ENCODE measurements around the gene TIAM1.

TIAM1 gene

GRCh38 chr21:31218830-31219608 is 125.0 kb downstream of the TIAM1 start:
- Histone ChIP-seq H3K9ac (ENCODE audit: low read depth, low read length) (no peak overlapping the region), H3K27me3 (ENCODE audit: insufficient read depth, low read length, poor library complexity) (no peaks in the 10 kb centered on the region), H4K20me1 (ENCODE audit: insufficient read depth, low read length) (no peaks in the 10 kb centered on the region), H3K27ac (ENCODE audit: low read length) (no peak overlapping the region), H3K4me3 (ENCODE audit: low read depth in 1 of 2, low read length in 2 of 2) (no peak overlapping the region), H3K4me1 (ENCODE audit: insufficient read depth, low read length) (no peaks in the 10 kb centered on the region), H3K9me3 (ENCODE audit: insufficient read depth, low read length, severe bottlenecking) (no peaks in the 10 kb centered on the region), H2AFZ (ENCODE audit: low read depth, low read length) (no peak overlapping the region), H3K79me2 (ENCODE audit: insufficient read depth, low read length) (no peaks in the 10 kb centered on the region), H3K36me3 (ENCODE audit: insufficient read depth, low read length) (peaks cover 8% of the 10 kb centered on the region; the same call in 1 of the 2 replicates), H3K4me2 (ENCODE audit: insufficient read depth, low read length) (no peak overlapping the region)
- TF ChIP-seq EZH2 (IDR thresholded peaks at IDR 0.05; ENCODE audit: borderline replicate concordance, low read depth, low read length, severe bottlenecking) (no peak), CTCF (IDR thresholded peaks at IDR 0.05; ENCODE audit: borderline replicate concordance, extremely low read depth, low read length, poor library complexity, severe bottlenecking) (no peak)
- ATAC-seq (ENCODE audit: insufficient read depth, low read depth) = no peak
- no peak for DNase-seq

DNA sequence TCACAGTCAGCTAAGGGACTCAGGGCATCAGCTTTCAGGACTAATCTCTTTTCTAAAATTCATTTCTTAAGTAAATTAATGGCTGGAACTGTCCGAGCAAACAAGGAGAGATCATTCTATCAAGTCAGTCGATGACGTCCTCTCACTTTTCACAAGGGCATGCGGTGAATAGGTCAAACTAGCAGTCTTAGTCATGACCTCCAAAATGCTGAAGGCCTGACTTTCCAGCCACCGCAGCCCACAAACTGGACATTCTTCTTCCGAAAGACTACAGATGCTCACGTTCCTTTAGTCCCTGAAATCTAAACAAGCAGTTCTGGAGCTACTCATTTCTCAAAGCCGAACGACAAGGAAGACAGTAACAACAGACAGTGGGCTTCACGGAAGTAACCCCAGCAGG is 127.9 kb downstream of the TIAM1 start:
- H3K9me3 ChIP-seq (ENCODE audit: insufficient read depth, low read length, severe bottlenecking) = no peaks in the 10 kb centered on the region
- no peak for DNase-seq

DNA sequence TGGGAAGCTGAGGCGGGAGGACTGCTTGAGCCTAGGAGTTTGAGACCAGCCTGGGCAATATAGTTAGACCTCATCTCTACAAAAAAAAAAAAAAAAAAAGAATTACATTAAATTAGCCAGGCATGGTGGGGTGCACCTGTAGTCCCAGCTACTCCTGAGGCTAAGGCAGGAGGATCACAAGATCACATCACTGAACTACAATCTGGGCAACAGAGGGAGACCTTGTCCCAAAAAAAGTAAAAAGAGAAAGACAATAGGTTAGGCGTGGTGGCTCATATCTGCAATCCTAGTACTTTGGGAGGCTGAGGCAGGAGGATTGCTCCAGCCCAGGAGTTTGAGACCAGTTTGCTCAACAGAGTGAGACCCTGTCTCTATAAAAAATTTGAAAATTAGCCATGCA is 130.3 kb downstream of the TIAM1 start:
- Histone ChIP-seq H3K4me1 (ENCODE audit: insufficient read depth, low read length) (no peaks in the 10 kb centered on the region), H3K36me3 (ENCODE audit: insufficient read depth, low read length) (peaks cover 3% of the 10 kb centered on the region; the same call in 1 of the 2 replicates), H4K20me1 (ENCODE audit: insufficient read depth, low read length) (no peaks in the 10 kb centered on the region), H2AFZ (ENCODE audit: low read depth, low read length) (no peak overlapping the region), H3K79me2 (ENCODE audit: insufficient read depth, low read length) (no peaks in the 10 kb centered on the region), H3K4me2 (ENCODE audit: insufficient read depth, low read length) (no peak overlapping the region), H3K9me3 (ENCODE audit: insufficient read depth, low read length, severe bottlenecking) (no peaks in the 10 kb centered on the region), H3K9ac (ENCODE audit: low read depth, low read length) (no peak overlapping the region), H3K27me3 (ENCODE audit: insufficient read depth, low read length, poor library complexity) (no peaks in the 10 kb centered on the region), H3K27ac (ENCODE audit: low read length) (no peak overlapping the region), H3K4me3 (ENCODE audit: low read depth in 1 of 2, low read length in 2 of 2) (no peak overlapping the region)
- DNase-seq (no peak), ATAC-seq (ENCODE audit: insufficient read depth, low read depth) (no peak)
- peak; percentile 38 for TF ChIP-seq CTCF (IDR thresholded peaks at IDR 0.05; ENCODE audit: borderline replicate concordance, extremely low read depth, low read length, poor library complexity, severe bottlenecking)
- no peak for TF ChIP-seq EZH2 (IDR thresholded peaks at IDR 0.05; ENCODE audit: borderline replicate concordance, low read depth, low read length, severe bottlenecking)

More for the DNA sequence above, 127.9 kb downstream of the TIAM1 start:
- Histone ChIP-seq H2AFZ (ENCODE audit: low read depth, low read length) (no peak overlapping the region), H3K27ac (ENCODE audit: low read length) (no peak overlapping the region), H3K4me2 (ENCODE audit: insufficient read depth, low read length) (no peak overlapping the region), H3K9ac (ENCODE audit: low read depth, low read length) (no peak overlapping the region), H3K4me3 (ENCODE audit: low read depth in 1 of 2, low read length in 2 of 2) (no peak overlapping the region), H4K20me1 (ENCODE audit: insufficient read depth, low read length) (no peaks in the 10 kb centered on the region), H3K36me3 (ENCODE audit: insufficient read depth, low read length) (peaks cover 3% of the 10 kb centered on the region; the same call in 1 of the 2 replicates), H3K27me3 (ENCODE audit: insufficient read depth, low read length, poor library complexity) (no peaks in the 10 kb centered on the region), H3K4me1 (ENCODE audit: insufficient read depth, low read length) (no peaks in the 10 kb centered on the region), H3K79me2 (ENCODE audit: insufficient read depth, low read length) (no peaks in the 10 kb centered on the region)
- no peak for ATAC-seq (ENCODE audit: insufficient read depth, low read depth)
- no peak for TF ChIP-seq CTCF (IDR thresholded peaks at IDR 0.05; ENCODE audit: borderline replicate concordance, extremely low read depth, low read length, poor library complexity, severe bottlenecking)
- TF ChIP-seq EZH2 (IDR thresholded peaks at IDR 0.05; ENCODE audit: borderline replicate concordance, low read depth, low read length, severe bottlenecking) = no peak

Data from DND-41 (cell line).